T-helper 2 cell treated with Interferon-gamma antibody and Interleukin-4, amounts not matched to agents 5 μg/mL and 100 μg/mL, for 36 hours (primary cell): ENCODE data around the gene KRTAP4-6.
"Not testable (repeated sequence)": the region's sequence is repeated elsewhere in the genome, so short reads cannot be mapped to it uniquely, and the experiment has no call there.

ENCODE experiments used
- DNase-seq: peaks from one replicate; pipeline ENCODE4 v3.0.0; 2021; ENCODE audit warnings: low spot score
- H3K27ac Mint-ChIP-seq: one replicate; pipeline ENCODE4 v1.8.0; 2021; ENCODE audit warnings: mild to moderate bottlenecking, mixed read lengths
- H3K27me3 Mint-ChIP-seq: one replicate; pipeline ENCODE4 v1.8.0; 2021; ENCODE audit warnings: low read depth, mixed read lengths
- H3K36me3 Mint-ChIP-seq: one replicate; pipeline ENCODE4 v1.8.0; 2021; ENCODE audit warnings: low read depth, mixed read lengths
- H3K4me1 Mint-ChIP-seq: one replicate; pipeline ENCODE4 v1.8.0; 2021; ENCODE audit warnings: low read depth, mixed read lengths
- H3K4me3 Mint-ChIP-seq: one replicate; pipeline ENCODE4 v1.8.0; 2022; ENCODE audit warnings: mild to moderate bottlenecking, moderate library complexity, mixed read lengths
- H3K9me3 Mint-ChIP-seq: one replicate; pipeline ENCODE4 v1.8.0; 2021; ENCODE audit warnings: mixed read lengths

Gene KRTAP4-6

DNA sequence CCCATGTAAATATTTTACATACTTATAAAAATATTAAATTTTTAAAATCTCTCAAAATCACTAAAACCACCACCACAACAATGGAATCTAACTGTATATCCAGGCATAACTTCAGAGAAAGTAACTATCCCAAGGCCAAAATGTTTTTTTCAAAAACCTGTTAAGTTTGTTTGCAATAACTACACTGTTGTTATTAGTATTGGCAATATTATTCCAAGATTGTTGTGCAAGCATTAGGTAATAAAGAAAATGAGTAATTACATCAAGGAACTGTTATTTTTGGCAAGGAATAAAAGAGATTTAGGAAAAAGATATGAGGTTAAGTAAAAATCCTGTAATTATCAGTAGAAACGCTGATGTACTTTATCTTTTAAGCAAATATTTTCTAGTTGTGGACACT, 13.0 kb downstream of the KRTAP4-6 start:
- no peak overlapping the region for H3K27ac Mint-ChIP-seq
- no peak for DNase-seq
- no peaks in the 10 kb centered on the region for H3K36me3 Mint-ChIP-seq
- H3K4me3 Mint-ChIP-seq: no peak overlapping the region
- H3K4me1 Mint-ChIP-seq: no peaks in the 10 kb centered on the region
- peaks cover 6% of the 10 kb centered on the region for H3K27me3 Mint-ChIP-seq
- peaks cover 4% of the 10 kb centered on the region for H3K9me3 Mint-ChIP-seq

DNA sequence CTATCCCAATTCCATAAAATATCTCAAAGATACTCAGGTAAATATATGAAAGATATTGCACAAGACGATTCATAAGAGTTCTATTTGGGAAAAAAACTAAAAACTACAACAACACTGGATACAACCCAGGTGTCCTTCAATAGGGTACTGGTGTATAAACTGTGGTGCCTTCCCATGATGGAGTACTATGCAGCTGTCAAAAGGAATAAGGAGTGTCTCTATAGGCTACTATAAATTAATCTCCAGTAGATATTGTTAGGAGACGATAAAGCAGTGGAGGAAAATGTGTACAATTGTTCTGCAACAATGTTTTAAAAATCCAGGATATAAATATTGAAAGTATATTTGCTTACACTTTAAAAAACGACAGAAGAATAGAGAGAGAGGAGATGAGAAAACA, 13.9 kb downstream of the KRTAP4-6 start:
- DNase-seq: no peak
- H3K27me3 Mint-ChIP-seq: peaks cover 6% of the 10 kb centered on the region
- H3K9me3 Mint-ChIP-seq: peaks cover 4% of the 10 kb centered on the region
- H3K27ac Mint-ChIP-seq: no peak overlapping the region
- no peaks in the 10 kb centered on the region for H3K4me1 Mint-ChIP-seq
- no peak overlapping the region for H3K4me3 Mint-ChIP-seq
- H3K36me3 Mint-ChIP-seq: no peaks in the 10 kb centered on the region

DNA sequence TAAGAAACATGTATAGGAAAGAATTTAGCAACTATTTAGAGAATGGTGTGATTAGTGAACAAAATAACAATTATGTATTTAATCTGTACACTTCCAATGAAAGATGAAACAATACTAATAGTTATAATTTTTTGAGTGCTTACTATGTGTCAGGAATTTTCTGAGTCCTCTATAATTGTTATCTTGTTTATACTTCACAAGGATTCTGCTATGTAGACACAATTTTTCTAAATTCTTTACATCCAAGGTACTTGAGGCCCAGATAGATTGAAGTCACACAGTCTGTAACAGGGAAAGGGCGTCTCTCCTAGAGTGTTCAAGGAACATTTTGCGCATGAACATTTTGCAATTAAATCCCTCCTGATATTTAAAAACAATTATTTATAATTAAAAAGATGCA, 15.3 kb downstream of the KRTAP4-6 start:
- no peak for DNase-seq
- Mint-ChIP-seq H3K4me3 (no peak overlapping the region), H3K9me3 (peaks cover 8% of the 10 kb centered on the region), H3K4me1 (peaks cover 4% of the 10 kb centered on the region), H3K27me3 (peaks cover 6% of the 10 kb centered on the region), H3K27ac (no peak overlapping the region), H3K36me3 (no peaks in the 10 kb centered on the region)

GRCh38 chr17:41123991-41124371, 16.4 kb downstream of the KRTAP4-6 start, which contains the start of gene KRTAP4-12:
Gene KRTAP4-12, minus strand, starts transcription at chr17:41124182. Its CDS starts 60 bp downstream, at chr17:41124122.
- not testable (repeated sequence) for DNase-seq, H3K36me3 Mint-ChIP-seq, H3K4me3 Mint-ChIP-seq, H3K4me1 Mint-ChIP-seq, H3K27me3 Mint-ChIP-seq, H3K9me3 Mint-ChIP-seq, H3K27ac Mint-ChIP-seq

- H3K27ac Mint-ChIP-seq, DNase-seq, H3K4me3 Mint-ChIP-seq, H3K27me3 Mint-ChIP-seq, H3K4me1 Mint-ChIP-seq, H3K36me3 Mint-ChIP-seq, H3K9me3 Mint-ChIP-seq: not testable (repeated sequence)
These were observed 16.9 kb downstream of the KRTAP4-6 start for GRCh38 chr17:41123292-41123990.

DNA sequence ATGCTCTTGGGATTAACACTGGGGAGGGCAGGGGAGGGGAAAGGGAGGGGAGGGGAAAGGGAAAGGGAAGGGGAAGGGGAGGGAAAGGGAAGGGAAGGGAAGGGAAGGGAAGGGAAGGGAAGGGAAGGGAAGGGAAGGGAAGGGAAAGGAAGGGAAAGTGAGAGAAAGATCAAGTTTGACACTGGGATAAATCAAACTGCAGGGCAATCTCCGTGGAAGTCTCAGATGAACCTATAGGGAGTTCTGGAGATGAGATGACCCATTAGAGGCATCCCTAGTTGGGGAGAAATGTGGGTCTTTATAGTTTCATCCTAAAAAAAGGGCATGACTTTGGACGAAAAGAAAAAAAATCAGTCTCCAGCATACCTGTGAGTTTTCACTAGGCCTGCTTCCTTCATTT, 18.6 kb downstream of the KRTAP4-6 start:
- H3K36me3 Mint-ChIP-seq: no peaks in the 10 kb centered on the region
- no peak overlapping the region for H3K4me3 Mint-ChIP-seq
- peaks cover 7% of the 10 kb centered on the region for H3K4me1 Mint-ChIP-seq
- peaks cover 8% of the 10 kb centered on the region for H3K27me3 Mint-ChIP-seq
- peaks cover 8% of the 10 kb centered on the region for H3K9me3 Mint-ChIP-seq
- DNase-seq: no peak
- no peak overlapping the region for H3K27ac Mint-ChIP-seq

GRCh38 chr17:41119696-41120690, 20.4 kb downstream of the KRTAP4-6 start:
- not testable (repeated sequence) for H3K27ac Mint-ChIP-seq, H3K4me1 Mint-ChIP-seq, H3K9me3 Mint-ChIP-seq, DNase-seq, H3K4me3 Mint-ChIP-seq, H3K36me3 Mint-ChIP-seq
- peaks cover 14% of the 10 kb centered on the region for H3K27me3 Mint-ChIP-seq

GRCh38 chr17:41118721-41119120, 21.6 kb downstream of the KRTAP4-6 start:
- H3K27me3 Mint-ChIP-seq: peaks cover 10% of the 10 kb centered on the region
- H3K4me3 Mint-ChIP-seq: no peak overlapping the region
- H3K27ac Mint-ChIP-seq: no peak overlapping the region

DNA sequence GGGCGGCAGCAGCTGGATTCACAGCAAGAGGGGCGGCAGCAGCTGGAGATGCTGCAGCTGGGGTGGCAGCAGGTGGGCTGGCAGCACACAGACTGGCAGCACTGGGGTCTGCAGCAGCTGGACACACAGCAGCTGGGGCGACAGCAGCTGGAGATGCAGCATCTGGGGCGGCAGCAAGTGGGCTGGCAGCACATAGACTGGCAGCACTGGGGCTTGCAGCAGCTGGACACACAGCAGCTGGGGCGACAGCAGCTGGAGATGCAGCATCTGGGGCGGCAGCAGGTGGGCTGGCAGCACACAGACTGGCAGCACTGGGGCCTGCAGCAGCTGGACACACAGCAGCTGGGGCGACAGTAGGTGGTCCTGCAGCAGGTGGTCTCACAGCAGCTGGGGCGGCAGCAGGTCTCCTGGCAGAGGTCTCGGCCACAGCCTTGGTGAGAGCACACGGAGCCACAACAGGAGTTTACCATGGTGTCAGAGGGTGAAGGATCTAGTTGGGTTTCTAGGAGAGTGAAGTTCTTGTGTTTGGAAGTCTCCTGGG, 22.4 kb downstream of the KRTAP4-6 start, which contains the start of gene KRTAP4-11:
TSS of gene KRTAP4-11 (minus strand) at position 528 of the 541 bp plus-strand sequence. CDS start at position 470, 58 bp downstream.
- H3K4me3 Mint-ChIP-seq, H3K27ac Mint-ChIP-seq, H3K4me1 Mint-ChIP-seq, DNase-seq, H3K27me3 Mint-ChIP-seq, H3K36me3 Mint-ChIP-seq, H3K9me3 Mint-ChIP-seq: not testable (repeated sequence)

More at GRCh38 chr17:41118721-41119120, 21.6 kb downstream of the KRTAP4-6 start:
- no peak for DNase-seq
- no peaks in the 10 kb centered on the region for H3K36me3 Mint-ChIP-seq
- peaks cover 7% of the 10 kb centered on the region for H3K4me1 Mint-ChIP-seq
- H3K9me3 Mint-ChIP-seq: peaks cover 4% of the 10 kb centered on the region

GRCh38 chr17:41116297-41116696, 24.0 kb downstream of the KRTAP4-6 start:
- no peak for DNase-seq
- H3K27ac Mint-ChIP-seq: no peak overlapping the region
- peaks cover 9% of the 10 kb centered on the region for H3K27me3 Mint-ChIP-seq
- H3K4me1 Mint-ChIP-seq: peaks cover 7% of the 10 kb centered on the region
- H3K36me3 Mint-ChIP-seq: no peaks in the 10 kb centered on the region
- H3K9me3 Mint-ChIP-seq: peaks cover 8% of the 10 kb centered on the region
- H3K4me3 Mint-ChIP-seq: no peak overlapping the region

DNA sequence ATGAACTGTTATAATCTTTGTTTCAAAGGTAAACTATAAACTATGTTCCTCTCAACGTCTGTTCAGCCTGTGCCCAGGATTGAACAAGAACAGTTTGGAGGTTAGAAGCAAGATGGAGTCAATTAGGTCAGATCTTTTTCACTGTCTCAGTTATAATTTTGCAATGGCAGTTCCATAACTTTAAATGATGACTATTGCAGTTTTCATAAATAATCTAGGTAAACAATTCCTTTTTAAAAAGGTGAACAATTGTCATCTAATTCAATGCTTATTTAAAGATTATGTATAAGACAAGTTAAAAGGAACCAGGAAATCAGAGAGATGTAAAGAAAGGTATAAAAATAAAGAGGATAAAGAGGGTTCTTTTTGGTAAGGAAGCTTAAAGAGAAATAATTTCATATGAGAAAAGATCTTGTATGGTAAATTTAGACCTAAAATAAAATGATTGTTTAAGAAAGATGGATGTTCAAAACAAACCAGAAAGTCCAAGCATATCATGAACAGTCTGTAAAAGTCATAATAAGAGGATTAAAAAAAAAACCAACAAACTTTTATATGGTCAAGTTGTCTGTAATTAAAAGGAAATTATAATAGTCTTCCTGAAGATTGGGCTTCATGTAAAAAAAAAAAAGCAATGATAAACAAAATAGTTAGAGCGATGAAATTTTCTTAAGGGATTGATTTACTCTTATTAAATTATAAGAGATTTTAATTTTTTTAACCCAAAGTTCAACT, 29.0 kb downstream of the KRTAP4-6 start:
- Mint-ChIP-seq H3K9me3 (peaks cover 8% of the 10 kb centered on the region), H3K4me1 (peaks cover 3% of the 10 kb centered on the region), H3K4me3 (no peak overlapping the region), H3K27ac (no peak overlapping the region), H3K36me3 (no peaks in the 10 kb centered on the region), H3K27me3 (peaks cover 13% of the 10 kb centered on the region)
- no peak for DNase-seq

DNA sequence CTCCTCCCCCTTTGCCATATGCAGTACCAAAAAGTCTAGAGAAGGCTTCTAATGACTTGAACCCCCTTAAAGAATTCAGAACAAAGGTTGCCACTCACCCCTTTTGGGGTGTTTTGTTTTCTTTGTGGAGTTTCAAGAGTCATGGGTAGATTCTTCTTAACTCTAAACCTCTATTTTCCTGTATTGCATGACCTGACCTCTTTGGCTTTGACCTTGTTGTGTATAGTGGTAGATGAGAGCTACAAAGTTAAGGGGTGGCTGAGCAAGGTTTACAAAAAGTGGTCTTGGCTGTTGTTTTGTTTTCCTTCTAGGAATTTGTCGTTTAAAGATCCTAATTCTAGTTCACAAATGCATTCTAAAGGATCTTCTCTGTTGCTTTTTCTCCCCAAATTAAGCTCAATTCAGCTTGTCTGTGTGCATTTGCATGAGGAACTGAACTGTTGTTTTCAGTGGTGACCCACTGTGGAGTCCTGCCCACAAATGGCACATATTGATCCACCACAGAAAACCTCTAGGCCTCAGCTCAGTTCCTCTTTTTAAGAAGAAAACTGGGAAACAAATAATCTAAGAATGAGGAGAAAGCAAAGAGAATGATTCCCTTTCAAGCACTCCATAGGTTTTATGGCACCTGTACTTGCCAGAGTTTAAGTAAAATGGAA, 31.5 kb downstream of the KRTAP4-6 start:
- not testable (repeated sequence) for DNase-seq, H3K27ac Mint-ChIP-seq, H3K9me3 Mint-ChIP-seq, H3K27me3 Mint-ChIP-seq, H3K4me3 Mint-ChIP-seq, H3K4me1 Mint-ChIP-seq, H3K36me3 Mint-ChIP-seq

DNA sequence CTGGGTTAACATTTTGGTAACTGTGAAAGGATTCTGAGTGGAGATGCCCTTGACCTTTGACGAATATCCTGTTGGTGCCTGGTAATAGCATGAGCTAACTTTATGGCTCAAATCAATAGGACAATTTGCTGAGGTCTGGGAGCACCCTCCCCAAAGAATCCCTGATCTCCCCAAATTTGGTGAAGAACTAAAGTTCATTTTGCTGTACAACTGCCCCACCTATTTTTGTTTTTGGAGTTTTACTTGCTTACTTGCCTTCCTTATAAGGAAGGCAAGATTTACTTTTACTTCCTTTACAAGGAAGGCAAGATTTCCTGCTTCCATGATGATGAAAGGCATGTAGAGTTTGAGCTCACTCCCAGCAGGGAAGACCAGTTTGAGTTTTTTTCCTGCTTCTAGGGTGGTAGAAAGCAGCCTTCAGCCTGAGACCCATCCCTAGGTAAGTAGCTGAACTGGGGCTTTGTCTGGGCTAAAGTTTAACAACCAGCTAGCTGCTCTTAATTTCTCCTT, 32.3 kb downstream of the KRTAP4-6 start:
- DNase-seq: no peak
- Mint-ChIP-seq H3K4me3 (no peak overlapping the region), H3K27ac (no peak overlapping the region), H3K4me1 (peaks cover 3% of the 10 kb centered on the region), H3K9me3 (peaks cover 8% of the 10 kb centered on the region), H3K36me3 (no peaks in the 10 kb centered on the region), H3K27me3 (peaks cover 9% of the 10 kb centered on the region)
